ENCODE measurements around the gene NOSTRIN. TPM values are rescaled to one million over a fixed set of nuclear protein-coding genes. Genes with fewer than 3 reads are reported as not detected.
"Not testable (repeated sequence)": the region's sequence is repeated elsewhere in the genome, so short reads cannot be mapped to it uniquely, and the experiment has no call there.

NOSTRIN gene
- total RNA-seq, 1 experiment from 2014 or later, result 5.6 TPM

GRCh38 chr2:168789776-168790175, 12.7 kb upstream of the NOSTRIN start:
- DNase-seq (ENCODE audit: low spot score), result no peak

DNA sequence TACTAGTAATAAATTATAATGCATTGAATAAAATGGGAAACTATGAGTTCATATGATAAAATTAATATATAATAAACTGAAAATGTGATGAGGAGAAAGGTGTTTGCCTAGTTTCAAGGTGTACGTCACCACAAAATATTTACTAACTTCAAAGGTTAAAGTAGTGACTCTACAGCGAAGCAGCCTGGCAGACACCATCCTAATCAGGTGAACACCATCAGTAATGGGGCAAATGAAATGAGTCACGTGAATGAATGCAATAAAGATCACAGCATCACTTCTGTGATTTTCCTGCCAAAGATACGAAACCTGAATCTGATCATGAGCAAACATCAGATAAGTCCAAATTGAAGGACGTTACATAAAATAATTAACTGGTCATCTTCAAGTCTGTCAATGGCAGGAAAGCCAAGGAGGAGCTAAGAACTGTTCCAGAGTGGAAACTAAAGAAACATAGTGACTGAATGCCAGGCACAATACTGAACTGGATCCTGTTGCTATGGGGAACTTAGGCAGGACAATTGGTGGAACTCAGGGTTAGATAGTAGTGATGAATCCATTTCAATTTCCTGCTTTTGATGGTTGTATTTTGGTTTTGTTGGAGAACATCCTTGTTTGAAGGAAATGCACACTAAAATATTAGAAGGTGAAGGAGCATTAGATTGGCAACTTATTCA, 12.1 kb upstream of the NOSTRIN start:
- DNase-seq (ENCODE audit: low spot score), result no peak

DNA sequence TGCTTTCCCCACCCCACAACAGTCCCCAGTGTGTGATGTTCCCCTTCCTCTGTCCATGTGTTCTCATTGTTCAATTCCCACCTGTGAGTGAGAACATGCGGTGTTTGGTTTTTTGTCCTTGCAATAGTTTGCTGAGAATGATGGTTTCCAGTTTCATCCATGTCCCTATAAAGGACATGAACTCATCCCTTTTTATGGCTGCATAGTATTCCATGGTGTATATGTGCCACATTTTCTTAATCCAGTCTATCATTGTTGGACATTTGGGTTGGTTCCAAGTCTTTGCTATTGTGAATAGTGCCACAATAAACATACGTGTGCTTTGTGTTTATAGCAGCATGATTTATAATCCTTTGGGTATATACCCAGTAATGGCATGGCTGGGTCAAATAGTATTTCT, 11.3 kb upstream of the NOSTRIN start:
- DNase-seq (ENCODE audit: low spot score), result not testable (repeated sequence)

DNA sequence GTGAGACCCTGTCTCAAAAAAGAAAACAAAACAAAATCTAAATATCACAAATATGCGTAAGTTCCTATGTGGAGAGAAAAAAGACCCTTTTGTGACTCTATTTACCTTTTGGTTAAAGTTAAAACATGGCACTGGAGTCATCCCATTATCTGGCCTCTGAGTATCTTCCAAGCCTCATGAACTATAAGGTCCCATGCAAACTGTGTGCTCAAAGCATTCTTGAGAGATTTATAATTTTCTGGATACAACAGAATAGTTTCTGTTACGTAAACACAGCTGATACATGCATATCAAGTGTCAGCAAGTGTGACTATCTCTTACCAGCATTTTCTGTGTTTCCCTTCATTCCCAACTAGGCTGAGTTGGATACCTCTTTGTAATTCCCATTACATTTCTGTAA, 8.8 kb upstream of the NOSTRIN start:
- DNase-seq (ENCODE audit: low spot score), result no peak

DNA sequence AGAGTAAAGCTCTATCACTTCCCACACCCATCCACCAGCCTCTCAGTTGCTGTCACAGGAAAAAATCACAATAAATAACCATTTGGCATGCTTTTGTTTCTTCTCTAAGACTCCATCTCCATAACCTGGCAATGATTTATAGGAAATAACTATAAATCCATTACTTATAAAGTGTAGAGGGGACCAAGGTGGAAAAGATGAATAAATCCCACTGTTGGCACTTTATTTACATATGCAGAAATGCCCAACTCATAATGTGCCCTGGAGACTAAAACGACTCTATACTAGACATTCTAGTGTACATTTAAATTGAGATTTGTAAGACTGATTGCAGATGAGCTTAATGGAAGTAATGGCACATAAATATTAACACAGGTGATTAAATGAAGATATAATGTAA, 7.5 kb upstream of the NOSTRIN start:
- no peak for DNase-seq (ENCODE audit: low spot score)

- no peak for DNase-seq (ENCODE audit: low spot score)
Observed at GRCh38 chr2:168796090-168796577, 6.3 kb upstream of the NOSTRIN start.

- no peak for DNase-seq (ENCODE audit: low spot score)
Observed at GRCh38 chr2:168796583-168797285, 5.7 kb upstream of the NOSTRIN start.

DNA sequence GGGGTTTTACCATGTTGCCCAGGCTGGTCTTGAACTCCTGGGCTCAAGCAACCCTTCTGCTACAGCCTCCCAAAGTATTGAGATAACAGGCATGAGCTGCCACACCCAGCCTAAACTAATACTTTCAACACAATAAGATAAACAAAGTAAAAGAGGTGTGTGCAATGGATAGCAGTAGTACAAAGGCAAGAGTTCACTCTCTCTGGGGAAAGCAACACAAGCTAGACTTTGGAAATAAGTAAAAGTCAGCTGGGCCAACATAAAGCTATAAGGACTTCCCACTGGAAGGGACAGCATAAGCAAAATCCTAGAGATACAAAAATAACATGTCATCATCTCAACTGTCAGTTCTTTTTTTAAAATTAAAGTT, 5.2 kb upstream of the NOSTRIN start:
- no peak for DNase-seq (ENCODE audit: low spot score)

GRCh38 chr2:168798076-168798887, 4.2 kb upstream of the NOSTRIN start:
- peak; percentile 28 for DNase-seq (ENCODE audit: low spot score)

GRCh38 chr2:168798888-168799410, 3.5 kb upstream of the NOSTRIN start:
- DNase-seq (ENCODE audit: low spot score), result no peak

- DNase-seq (ENCODE audit: low spot score), result no peak
Observed at GRCh38 chr2:168801471-168801870, 966 bp upstream of the NOSTRIN start.

GRCh38 chr2:168802859-168803725, 655 bp downstream of the NOSTRIN start:
- DNase-seq (ENCODE audit: low spot score), result peak; percentile 41

DNA sequence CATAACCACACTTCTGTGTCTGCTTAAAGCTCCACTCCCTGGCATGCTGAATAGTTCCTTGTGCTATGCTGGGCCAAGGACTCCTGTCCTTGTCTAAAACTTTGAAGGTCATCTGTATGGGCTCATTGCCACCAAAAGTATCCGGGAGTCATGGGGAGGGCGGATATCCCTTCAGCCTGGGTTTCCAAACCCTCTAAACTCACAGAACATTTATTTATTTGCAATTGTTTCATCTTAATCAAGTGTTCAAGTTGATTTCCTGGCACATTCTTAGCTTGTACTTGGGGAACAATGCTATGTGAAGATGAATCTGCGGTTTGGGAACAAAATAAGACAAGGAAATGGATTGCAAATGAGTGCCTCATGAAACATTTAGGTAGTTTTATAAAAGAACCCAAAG, 1.8 kb downstream of the NOSTRIN start:
- no peak for DNase-seq (ENCODE audit: low spot score)

DNA sequence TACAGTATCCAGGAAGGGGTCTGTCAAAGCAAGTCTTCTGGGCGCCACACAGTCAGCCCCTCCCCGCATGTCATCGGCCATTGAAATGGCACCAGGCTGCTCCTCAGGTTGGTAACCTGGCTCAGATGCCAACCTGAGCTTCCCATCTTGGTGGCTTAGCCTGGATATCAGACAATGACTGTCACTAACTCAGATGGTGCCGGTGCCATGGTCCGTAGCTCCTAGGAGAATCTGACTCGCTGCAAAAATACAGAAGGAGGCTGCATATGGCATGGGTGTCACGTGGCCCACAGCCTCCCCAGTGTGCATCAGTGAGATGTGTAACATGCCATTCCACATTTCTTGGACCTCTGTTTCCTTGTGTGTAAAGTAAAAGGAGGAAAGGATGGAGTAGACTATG, 3.2 kb downstream of the NOSTRIN start:
- no peak for DNase-seq (ENCODE audit: low spot score)

- no peak for DNase-seq (ENCODE audit: low spot score)
Observed at GRCh38 chr2:168809537-168809936, 7.1 kb downstream of the NOSTRIN start.

GRCh38 chr2:168810235-168810634, 7.8 kb downstream of the NOSTRIN start:
- no peak for DNase-seq (ENCODE audit: low spot score)

DNA sequence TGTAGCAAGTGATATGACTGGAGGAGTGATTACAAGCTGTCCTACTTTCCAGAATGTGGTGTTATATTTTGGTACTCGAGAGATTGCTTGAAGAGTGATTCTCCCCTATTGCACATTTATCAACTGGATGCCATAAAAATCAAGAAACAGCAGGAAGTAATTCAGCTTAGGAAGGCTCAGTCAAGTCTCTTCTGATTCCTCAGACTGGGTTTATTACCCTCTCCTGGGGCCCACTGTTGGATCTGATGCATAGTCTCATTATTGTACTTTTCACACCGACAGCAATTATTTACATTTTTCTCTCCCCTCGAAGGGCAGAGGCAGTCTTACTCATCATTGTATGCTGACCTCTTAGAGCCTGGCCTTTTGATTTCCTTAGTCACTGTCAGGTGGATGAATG, 9.3 kb downstream of the NOSTRIN start:
- DNase-seq (ENCODE audit: low spot score), result no peak

DNA sequence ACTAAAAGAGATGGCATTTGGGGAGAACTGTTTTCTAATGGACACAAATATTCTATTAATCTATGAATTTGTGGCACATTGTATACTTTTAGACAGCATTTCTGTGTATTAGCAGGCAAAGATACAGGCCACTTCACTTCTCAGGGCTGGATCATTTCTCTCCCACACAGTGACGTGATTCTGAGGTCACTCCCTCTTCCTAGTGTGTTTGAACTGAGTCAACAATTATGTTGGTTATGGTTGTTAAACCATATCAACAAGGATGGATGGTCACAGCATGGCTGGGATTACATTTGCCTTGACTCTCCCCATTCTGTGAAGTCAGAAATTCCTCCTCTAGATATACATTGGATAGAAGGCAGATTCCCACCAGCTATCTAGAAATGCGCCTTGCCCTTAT, 11.6 kb downstream of the NOSTRIN start:
- DNase-seq (ENCODE audit: low spot score), result no peak

GRCh38 chr2:168814939-168815907, 12.8 kb downstream of the NOSTRIN start:
- DNase-seq (ENCODE audit: low spot score), result no peak

- DNase-seq (ENCODE audit: low spot score), result no peak
Observed at GRCh38 chr2:168816369-168816768, 13.9 kb downstream of the NOSTRIN start.
